ENCODE data around the gene NRXN2.

DNA sequence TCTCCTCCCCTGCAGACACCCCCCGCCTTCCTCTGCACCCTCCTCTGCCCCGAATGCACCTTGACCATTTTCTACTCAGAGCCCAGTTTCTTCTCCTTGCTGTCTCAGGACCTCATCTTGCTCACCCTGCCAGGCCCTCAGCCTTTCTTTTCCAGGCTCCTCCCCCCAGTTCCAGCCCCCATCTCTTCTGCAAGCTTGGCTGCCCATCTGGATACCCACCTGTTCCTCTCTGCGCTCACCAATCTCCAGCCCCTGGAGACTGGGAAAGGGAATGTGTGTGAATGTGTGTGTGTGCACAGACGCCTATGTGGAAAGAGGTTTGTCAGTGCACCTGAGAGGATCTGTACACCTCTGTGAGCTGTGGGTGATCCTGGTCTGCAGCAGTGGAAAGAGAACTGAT, 95.6 kb downstream of the NRXN2 start:
- TF ChIP-seq EZH2phosphoT487 (IDR thresholded peaks at IDR 0.05), result no peak
- TF ChIP-seq, protein P1, sequence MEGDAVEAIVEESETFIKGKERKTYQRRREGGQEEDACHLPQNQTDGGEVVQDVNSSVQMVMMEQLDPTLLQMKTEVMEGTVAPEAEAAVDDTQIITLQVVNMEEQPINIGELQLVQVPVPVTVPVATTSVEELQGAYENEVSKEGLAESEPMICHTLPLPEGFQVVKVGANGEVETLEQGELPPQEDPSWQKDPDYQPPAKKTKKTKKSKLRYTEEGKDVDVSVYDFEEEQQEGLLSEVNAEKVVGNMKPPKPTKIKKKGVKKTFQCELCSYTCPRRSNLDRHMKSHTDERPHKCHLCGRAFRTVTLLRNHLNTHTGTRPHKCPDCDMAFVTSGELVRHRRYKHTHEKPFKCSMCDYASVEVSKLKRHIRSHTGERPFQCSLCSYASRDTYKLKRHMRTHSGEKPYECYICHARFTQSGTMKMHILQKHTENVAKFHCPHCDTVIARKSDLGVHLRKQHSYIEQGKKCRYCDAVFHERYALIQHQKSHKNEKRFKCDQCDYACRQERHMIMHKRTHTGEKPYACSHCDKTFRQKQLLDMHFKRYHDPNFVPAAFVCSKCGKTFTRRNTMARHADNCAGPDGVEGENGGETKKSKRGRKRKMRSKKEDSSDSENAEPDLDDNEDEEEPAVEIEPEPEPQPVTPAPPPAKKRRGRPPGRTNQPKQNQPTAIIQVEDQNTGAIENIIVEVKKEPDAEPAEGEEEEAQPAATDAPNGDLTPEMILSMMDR (IDR thresholded peaks at IDR 0.05), result no peak
